K562 (cell line): ENCODE results near the gene TTC8.

Experiments used
- ATF7 ChIP-seq: fragments of 450-650 bp; IDR thresholded peaks from 2 replicates; pipeline ENCODE4 v1.7.1; 2014; ENCODE audit warnings: mild to moderate bottlenecking, moderate library complexity
- CTCF ChIP-seq, 3 experiments: IDR thresholded peaks in 2 of 3; conservative IDR thresholded peaks in 1 of 3; 2 replicates each; pipeline ENCODE4 v1.5.1; 2011 to 2012; ENCODE audit warnings: low read length in 3 of 3, mild to moderate bottlenecking in 3 of 3, control low read depth in 2 of 3, improper control_type of control experiment in 1 of 3, inconsistent platforms in 1 of 3, low read depth in 1 of 3, mixed read lengths in 1 of 3, moderate library complexity in 1 of 3; ENCODE audit not compliant: insufficient read depth in 2 of 3
- ETS1 ChIP-seq: conservative IDR thresholded peaks from 2 replicates; pipeline ENCODE4 v1.6.1; 2011; ENCODE audit warnings: low read depth, mild to moderate bottlenecking, low read length; ENCODE audit not compliant: control insufficient read depth
- ETS2 ChIP-seq: IDR thresholded peaks from 2 replicates; pipeline ENCODE4 v1.6.1; 2016; ENCODE audit warnings: borderline replicate concordance, missing genetic modification characterization, mild to moderate bottlenecking, moderate library complexity, missing compliant biosample characterization; ENCODE audit not compliant: poor library complexity, severe bottlenecking
- FOXJ3 ChIP-seq: sonication (generic); formaldehyde crosslinking; IDR thresholded peaks from 2 replicates; pipeline ENCODE4 v1.4.0; 2020; ENCODE audit warnings: mild to moderate bottlenecking, missing genetic modification reagents
- GABPA ChIP-seq: fragments of 200-800 bp; sonication (Bioruptor generic); conservative IDR thresholded peaks from 2 replicates; pipeline ENCODE4 v1.6.1; 2016; ENCODE audit warnings: low read depth, missing genetic modification characterization, missing compliant biosample characterization
- NCOR1 ChIP-seq: fragments of 450-650 bp; IDR thresholded peaks from 2 replicates; pipeline ENCODE4 v1.6.1; 2016; ENCODE audit warnings: mild to moderate bottlenecking, moderate library complexity
- POLR2AphosphoS5 ChIP-seq: IDR thresholded peaks from 2 replicates; pipeline ENCODE4 v1.6.1; 2011; ENCODE audit warnings: mild to moderate bottlenecking, low read depth, low read length, moderate library complexity; ENCODE audit not compliant: control insufficient read depth, insufficient read depth
- POLR3A ChIP-seq: IDR thresholded peaks from 2 replicates; pipeline ENCODE4 v1.6.1; 2011; ENCODE audit warnings: borderline replicate concordance, mild to moderate bottlenecking, moderate library complexity; ENCODE audit not compliant: insufficient read length, insufficient read depth; ENCODE audit errors: extremely low read depth
- TEAD2 ChIP-seq: fragments of 450-650 bp; IDR thresholded peaks from 2 replicates; pipeline ENCODE4 v1.6.1; 2016; ENCODE audit warnings: missing genetic modification characterization, control low read depth, missing compliant biosample characterization
- ZNF76 ChIP-seq: fragments of 250-450 bp; sonication (Bioruptor Pico); IDR thresholded peaks from 2 replicates; pipeline ENCODE4 v1.4.0; 2020; ENCODE audit warnings: mild to moderate bottlenecking, moderate library complexity, borderline replicate concordance
- TF ChIP-seq, protein P1 (sequence below): fragments of 450-650 bp; formaldehyde crosslinking; IDR thresholded peaks from 2 replicates; pipeline ENCODE4 v1.4.0; 2020; ENCODE audit warnings: mild to moderate bottlenecking, moderate library complexity
- TF ChIP-seq, protein P2 (sequence below): sonication (generic); formaldehyde crosslinking; IDR thresholded peaks from 2 replicates; pipeline ENCODE4 v1.5.0; 2020; ENCODE audit warnings: missing genetic modification reagents
- TF ChIP-seq, protein P3 (sequence below): fragments of 450-650 bp; IDR thresholded peaks from 2 replicates; pipeline ENCODE4 v1.6.1; 2016; ENCODE audit warnings: borderline replicate concordance

- TF ChIP-seq GABPA (no peak), ZNF76 (CRISPR knock-in tag) (no peak), POLR2AphosphoS5 (no peak), TEAD2 (tag) (no peak), ATF7 (no peak), FOXJ3 (CRISPR knock-in tag) (no peak), POLR3A (no peak), ETS2 (tag) (no peak), ETS1 (no peak), NCOR1 (no peak), CTCF (IDR thresholded peaks at IDR 0.05 in 2 of 3, conservative IDR thresholded peaks at IDR 0.05 in 1 of 3; ENCODE audit: insufficient read depth in 2 of 3, low read depth in 1 of 3, low read length in 3 of 3) (no peak)
- TF ChIP-seq, protein P1, sequence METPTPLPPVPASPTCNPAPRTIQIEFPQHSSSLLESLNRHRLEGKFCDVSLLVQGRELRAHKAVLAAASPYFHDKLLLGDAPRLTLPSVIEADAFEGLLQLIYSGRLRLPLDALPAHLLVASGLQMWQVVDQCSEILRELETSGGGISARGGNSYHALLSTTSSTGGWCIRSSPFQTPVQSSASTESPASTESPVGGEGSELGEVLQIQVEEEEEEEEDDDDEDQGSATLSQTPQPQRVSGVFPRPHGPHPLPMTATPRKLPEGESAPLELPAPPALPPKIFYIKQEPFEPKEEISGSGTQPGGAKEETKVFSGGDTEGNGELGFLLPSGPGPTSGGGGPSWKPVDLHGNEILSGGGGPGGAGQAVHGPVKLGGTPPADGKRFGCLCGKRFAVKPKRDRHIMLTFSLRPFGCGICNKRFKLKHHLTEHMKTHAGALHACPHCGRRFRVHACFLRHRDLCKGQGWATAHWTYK (CRISPR knock-in tag): no peak
- TF ChIP-seq, protein P2, sequence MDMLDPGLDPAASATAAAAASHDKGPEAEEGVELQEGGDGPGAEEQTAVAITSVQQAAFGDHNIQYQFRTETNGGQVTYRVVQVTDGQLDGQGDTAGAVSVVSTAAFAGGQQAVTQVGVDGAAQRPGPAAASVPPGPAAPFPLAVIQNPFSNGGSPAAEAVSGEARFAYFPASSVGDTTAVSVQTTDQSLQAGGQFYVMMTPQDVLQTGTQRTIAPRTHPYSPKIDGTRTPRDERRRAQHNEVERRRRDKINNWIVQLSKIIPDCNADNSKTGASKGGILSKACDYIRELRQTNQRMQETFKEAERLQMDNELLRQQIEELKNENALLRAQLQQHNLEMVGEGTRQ: no peak
- TF ChIP-seq, protein P3, sequence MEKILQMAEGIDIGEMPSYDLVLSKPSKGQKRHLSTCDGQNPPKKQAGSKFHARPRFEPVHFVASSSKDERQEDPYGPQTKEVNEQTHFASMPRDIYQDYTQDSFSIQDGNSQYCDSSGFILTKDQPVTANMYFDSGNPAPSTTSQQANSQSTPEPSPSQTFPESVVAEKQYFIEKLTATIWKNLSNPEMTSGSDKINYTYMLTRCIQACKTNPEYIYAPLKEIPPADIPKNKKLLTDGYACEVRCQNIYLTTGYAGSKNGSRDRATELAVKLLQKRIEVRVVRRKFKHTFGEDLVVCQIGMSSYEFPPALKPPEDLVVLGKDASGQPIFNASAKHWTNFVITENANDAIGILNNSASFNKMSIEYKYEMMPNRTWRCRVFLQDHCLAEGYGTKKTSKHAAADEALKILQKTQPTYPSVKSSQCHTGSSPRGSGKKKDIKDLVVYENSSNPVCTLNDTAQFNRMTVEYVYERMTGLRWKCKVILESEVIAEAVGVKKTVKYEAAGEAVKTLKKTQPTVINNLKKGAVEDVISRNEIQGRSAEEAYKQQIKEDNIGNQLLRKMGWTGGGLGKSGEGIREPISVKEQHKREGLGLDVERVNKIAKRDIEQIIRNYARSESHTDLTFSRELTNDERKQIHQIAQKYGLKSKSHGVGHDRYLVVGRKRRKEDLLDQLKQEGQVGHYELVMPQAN: no peak
These were observed 2.6 kb upstream of the TTC8 start for GRCh38 chr14:88821888-88822287.
